ENCODE results near the gene AFAP1L2.

Gene AFAP1L2

GRCh38 chr10:114304571-114305421 lies 99.5 kb downstream of the AFAP1L2 start:
- TF ChIP-seq CTCF (IDR thresholded peaks at IDR 0.05; ENCODE audit: control extremely low read depth, extremely low read depth, low read depth, missing control alignments), result peak; percentile 72

GRCh38 chr10:114304017-114304570 lies 100.2 kb downstream of the AFAP1L2 start:
- peak; percentile 91 for TF ChIP-seq CTCF (IDR thresholded peaks at IDR 0.05; ENCODE audit: control extremely low read depth, extremely low read depth, low read depth, missing control alignments)
- ChIA-PET POLR2A (no interaction called here), CTCF (interaction anchor here (0.7 to 3.1 kb wide), 82 partner anchors 9 to 826 kb away, joined by 3 to 40 read pairs (median 6); partner anchors contain the start of gene FHIP2A)
- peak; percentile 84 for DNase-seq (ENCODE audit: extremely low spot score)

More at GRCh38 chr10:114304571-114305421, 99.5 kb downstream of the AFAP1L2 start:
- ChIA-PET POLR2A (no interaction called here), CTCF (interaction anchor here (0.7 to 3.1 kb wide), 68 partner anchors 8 to 825 kb away, joined by 3 to 40 read pairs (median 7); partner anchors contain the start of gene FHIP2A)
- DNase-seq (ENCODE audit: extremely low spot score), result peak; percentile 62

GRCh38 chr10:114303556-114303955 lies 100.7 kb downstream of the AFAP1L2 start:
- TF ChIP-seq CTCF (IDR thresholded peaks at IDR 0.05; ENCODE audit: control extremely low read depth, extremely low read depth, low read depth, missing control alignments), result no peak
- ChIA-PET CTCF (interaction anchor here (0.7 to 3.1 kb wide), 79 partner anchors 9 to 826 kb away, joined by 3 to 40 read pairs (median 6); partner anchors contain the start of gene FHIP2A), POLR2A (no interaction called here)
- DNase-seq (ENCODE audit: extremely low spot score), result no peak

GRCh38 chr10:114301951-114302710 lies 102.2 kb downstream of the AFAP1L2 start:
- POLR2A ChIA-PET, result no interaction called here
- no peak for DNase-seq (ENCODE audit: extremely low spot score)
- CTCF ChIA-PET, result interaction anchor here (1.0 to 2.6 kb wide), 7 partner anchors 12 to 246 kb away, joined by 3 to 40 read pairs (median 15); no protein-coding TSS in a partner anchor
- no peak for TF ChIP-seq CTCF (IDR thresholded peaks at IDR 0.05; ENCODE audit: control extremely low read depth, extremely low read depth, low read depth, missing control alignments)

- no peak for TF ChIP-seq CTCF (IDR thresholded peaks at IDR 0.05; ENCODE audit: control extremely low read depth, extremely low read depth, low read depth, missing control alignments)
- ChIA-PET POLR2A (no interaction called here), CTCF (interaction anchor here (1.2 to 1.3 kb wide), 2 partner anchors 11 to 54 kb away, joined by 3 read pairs; no protein-coding TSS in a partner anchor)
- DNase-seq (ENCODE audit: extremely low spot score), result no peak
These were observed 103.1 kb downstream of the AFAP1L2 start for GRCh38 chr10:114301177-114301576.

GRCh38 chr10:114300036-114300645 lies 104.2 kb downstream of the AFAP1L2 start:
- no peak for DNase-seq (ENCODE audit: extremely low spot score)
- ChIA-PET POLR2A (no interaction called here), CTCF (no interaction called here)
- no peak for TF ChIP-seq CTCF (IDR thresholded peaks at IDR 0.05; ENCODE audit: control extremely low read depth, extremely low read depth, low read depth, missing control alignments)

All from GM10248 (cell line).